Prostate gland (tissue), 2 donors: ENCODE data around the gene FBXL17. TPM values are rescaled to one million over a fixed set of nuclear protein-coding genes. Genes with fewer than 3 reads are reported as not detected.
"Not testable (repeated sequence)": the region's sequence is repeated elsewhere in the genome, so short reads cannot be mapped to it uniquely, and the experiment has no call there.

Source experiments
- DNase-seq: peaks from one replicate; pipeline ENCODE4 v3.0.0-alpha.2; 2019; ENCODE audit warnings: low spot score
- H3K27ac ChIP-seq, 2 donors: fragments of 200-600 bp; sonication (generic); 2 replicates each; pipeline ENCODE4 v1.5.1; 2017 to 2019
- H3K27me3 ChIP-seq: fragments of 200-600 bp; sonication (generic); replicated peaks from 2 replicates; pipeline ENCODE4 v1.5.1; 2019; ENCODE audit not compliant: insufficient read depth
- H3K36me3 ChIP-seq, 2 donors: fragments of 200-600 bp; sonication (generic); 1 replicate in 1 of 2; 2 replicates in 1 of 2; pipeline versions ENCODE4 v1.5.1 to v1.8.1; 2017 to 2019
- H3K4me1 ChIP-seq: fragments of 200-600 bp; sonication (generic); replicated peaks from 2 replicates; pipeline ENCODE4 v1.5.1; 2019
- H3K4me3 ChIP-seq, 2 donors: fragments of 200-600 bp; sonication (generic); 2 replicates each; pipeline ENCODE4 v1.5.1; 2017 to 2019
- H3K9me3 ChIP-seq: fragments of 200-600 bp; sonication (generic); 2 replicates; pipeline ENCODE4 v1.5.1; 2017
- CTCF ChIP-seq, 4 experiments: fragments of 200-600 bp in 2 of 4; fragments of 450-650 bp in 2 of 4; sonication (generic) in 2 of 4; IDR thresholded peaks; 1 replicate in 3 of 4; 2 replicates in 1 of 4; pipeline ENCODE4 v1.5.1; 2016 to 2019; ENCODE audit warnings: antibody characterized with exemption in 4 of 4, mild to moderate bottlenecking in 2 of 4, moderate library complexity in 2 of 4
- POLR2A ChIP-seq: fragments of 450-650 bp; IDR thresholded peaks from one replicate; pipeline ENCODE4 v1.6.1; 2016; ENCODE audit warnings: antibody characterized with exemption, mild to moderate bottlenecking
- POLR2AphosphoS5 ChIP-seq: sonication (generic); formaldehyde crosslinking; IDR thresholded peaks from one replicate; pipeline ENCODE4 v1.6.1; 2017; ENCODE audit warnings: antibody characterized with exemption
- WGBS: methylation state at CpG from one replicate; pipeline ENCODE4 v1.1.5; 2018; 5-methylcytosine and 5-hydroxymethylcytosine counted together
- intact Hi-C: fragments of 100-400 bp; cut with DNase I; formaldehyde crosslinking; loops from one replicate; pipeline ENCODE4 v1.14.2; 2022
- total RNA-seq, 2 donors: library from RNA; depleted of rRNA; stranded (reverse); fragments of >200 nt; gene quantifications; one replicate each; pipeline ENCODE4 v1.1.0, GENCODE V29; 2016

FBXL17 gene
- total RNA-seq, 2 donors from 2014 or later: 14.8 to 30.4 TPM

- intact Hi-C loops: no loop called here
- DNase-seq: no peak
- Histone ChIP-seq H3K9me3 (no peaks in the 10 kb centered on the region), H3K27ac (no peak overlapping the region), H3K4me1 (no peaks in the 10 kb centered on the region), H3K4me3 (no peak overlapping the region), H3K27me3 (no peaks in the 10 kb centered on the region), H3K36me3 (no peaks in the 10 kb centered on the region)
- WGBS: 46% methylated on average over 6 of the region's 6 CpGs
- TF ChIP-seq POLR2A (no peak), CTCF (IDR thresholded peaks at IDR 0.05) (no peak), POLR2AphosphoS5 (no peak)
Measured at GRCh38 chr5:108398964-108399363, 17.1 kb upstream of the FBXL17 start.

GRCh38 chr5:108396837-108397236, 14.9 kb upstream of the FBXL17 start:
- H3K36me3 ChIP-seq, H3K4me1 ChIP-seq, H3K9me3 ChIP-seq, H3K27me3 ChIP-seq, H3K4me3 ChIP-seq, intact Hi-C loops, H3K27ac ChIP-seq, DNase-seq: not testable (repeated sequence)
- 94% methylated on average over 5 of the region's 5 CpGs for WGBS

GRCh38 chr5:108387758-108388157, 5.9 kb upstream of the FBXL17 start:
- intact Hi-C loops: no loop called here
- no peaks in the 10 kb centered on the region for H3K9me3 ChIP-seq
- TF ChIP-seq CTCF (IDR thresholded peaks at IDR 0.05): no peak
- TF ChIP-seq POLR2A: no peak
- TF ChIP-seq POLR2AphosphoS5: no peak
- WGBS: 73% methylated on average over 3 of the region's 3 CpGs
- H3K27me3 ChIP-seq: no peaks in the 10 kb centered on the region
- no peak overlapping the region for H3K4me3 ChIP-seq
- H3K36me3 ChIP-seq: no peaks in the 10 kb centered on the region
- no peaks in the 10 kb centered on the region for H3K4me1 ChIP-seq
- no peak for DNase-seq
- no peak overlapping the region for H3K27ac ChIP-seq

- no peak for DNase-seq
- intact Hi-C loops: no loop called here
Measured at GRCh38 chr5:108386345-108387061, 4.6 kb upstream of the FBXL17 start.

GRCh38 chr5:108384741-108385140, 2.8 kb upstream of the FBXL17 start:
- no peaks in the 10 kb centered on the region for H3K9me3 ChIP-seq
- no peaks in the 10 kb centered on the region for H3K4me1 ChIP-seq
- H3K36me3 ChIP-seq: no peaks in the 10 kb centered on the region
- H3K4me3 ChIP-seq: no peak overlapping the region
- TF ChIP-seq POLR2A (no peak), CTCF (IDR thresholded peaks at IDR 0.05) (no peak), POLR2AphosphoS5 (no peak)
- DNase-seq: no peak
- H3K27me3 ChIP-seq: no peaks in the 10 kb centered on the region
- no peak overlapping the region for H3K27ac ChIP-seq
- intact Hi-C loops: no loop called here
- WGBS: 62% methylated on average over 1 of the region's 1 CpG

More at GRCh38 chr5:108386345-108387061, 4.6 kb upstream of the FBXL17 start:
- Histone ChIP-seq H3K4me1 (no peaks in the 10 kb centered on the region), H3K36me3 (no peaks in the 10 kb centered on the region), H3K27me3 (no peaks in the 10 kb centered on the region), H3K4me3 (no peak overlapping the region), H3K9me3 (no peaks in the 10 kb centered on the region), H3K27ac (no peak overlapping the region)
- TF ChIP-seq POLR2AphosphoS5 (no peak), CTCF (IDR thresholded peaks at IDR 0.05) (no peak), POLR2A (no peak)
- WGBS: 81% methylated on average over 3 of the region's 3 CpGs
